Ramos (cell line): ENCODE measurements around the gene FAM98B.
"Not testable (repeated sequence)": the region's sequence is repeated elsewhere in the genome, so short reads cannot be mapped to it uniquely, and the experiment has no call there.

Experiments used
- in situ Hi-C: fragments of 300-500 bp; cut with MboI; formaldehyde crosslinking; loops from one replicate; pipeline ENCODE4 v1.14.3; 2022; ENCODE audit warnings: low sequenced_read_pairs; ENCODE audit not compliant: unreplicated experiment

The FAM98B gene

DNA sequence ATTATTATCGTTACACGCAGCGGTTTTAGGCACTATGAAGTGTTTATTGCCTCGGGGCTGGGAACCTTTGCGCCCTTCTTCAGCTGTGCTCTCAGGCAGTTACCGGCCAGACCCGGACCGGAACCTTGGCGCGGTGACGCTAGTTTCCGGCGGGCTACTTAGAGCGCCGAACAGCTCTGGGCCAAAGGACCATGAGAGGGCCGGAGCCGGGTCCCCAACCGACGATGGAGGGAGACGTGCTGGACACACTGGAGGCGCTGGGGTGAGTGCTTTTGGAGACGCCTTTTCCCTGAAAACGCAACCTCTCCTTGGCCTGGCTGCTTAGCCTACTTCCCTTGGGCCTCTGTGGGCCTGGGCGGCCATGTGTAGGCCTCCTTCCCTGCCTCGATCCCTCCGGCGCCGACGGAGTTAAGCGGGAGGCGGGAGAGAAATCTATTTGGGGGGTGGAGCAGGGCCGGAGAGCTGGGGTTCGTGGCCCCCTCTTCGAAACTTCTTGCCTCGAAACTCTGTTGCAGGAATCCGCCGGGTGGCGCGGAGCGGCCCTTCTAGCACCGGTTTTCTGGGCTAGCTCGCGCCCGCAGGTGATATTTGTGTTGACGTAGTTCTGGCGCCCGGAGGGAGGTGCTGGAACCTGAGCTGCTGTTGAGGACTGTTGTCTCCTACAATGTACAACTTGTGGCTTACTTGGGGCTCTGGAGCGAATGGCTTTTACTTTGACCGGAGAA, at the start of gene FAM98B:
FAM98B (plus strand) TSS at position 157 of the 725 bp plus-strand sequence; CDS start at position 192, 35 bp downstream.
- in situ Hi-C loops = no loop called here

DNA sequence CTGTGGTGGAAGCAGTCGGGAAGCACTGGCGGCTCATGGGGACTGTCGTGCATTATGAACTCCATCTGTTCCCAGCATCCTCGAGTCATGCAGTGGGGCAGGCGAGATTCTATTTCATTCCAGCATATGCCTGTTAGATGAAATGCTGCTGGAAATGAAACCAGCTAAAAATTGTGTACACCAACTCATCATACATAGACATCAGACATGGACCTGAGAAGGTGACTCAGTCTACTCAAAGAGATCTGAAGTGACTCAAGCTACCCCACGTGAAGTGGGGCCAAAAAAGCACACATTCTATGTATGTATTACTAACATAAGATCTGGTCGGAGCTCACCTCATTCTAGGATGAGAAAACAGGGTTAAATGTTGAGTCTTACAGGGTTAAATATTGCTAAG, 47.5 kb upstream of the FAM98B start:
- in situ Hi-C loops = no loop called here

DNA sequence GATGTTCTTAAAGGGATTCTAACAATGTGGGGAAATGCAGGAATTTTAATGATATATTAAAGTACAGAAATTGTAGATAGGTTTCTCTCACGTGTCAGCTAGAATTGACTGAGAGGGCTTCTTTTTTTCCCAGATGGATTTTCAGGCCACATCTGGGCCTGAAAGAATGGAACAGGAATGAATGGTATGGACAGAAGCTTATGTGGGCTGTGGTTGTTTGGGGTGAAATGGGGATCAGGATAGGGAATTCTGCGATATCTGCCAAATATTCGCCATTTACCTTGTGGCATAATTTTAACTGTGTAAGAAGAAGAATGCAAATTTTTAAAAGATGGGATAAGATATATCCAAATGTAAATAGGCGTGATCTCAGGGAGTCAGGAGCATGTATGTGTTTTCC, 45.4 kb upstream of the FAM98B start:
- in situ Hi-C loops = no loop called here

DNA sequence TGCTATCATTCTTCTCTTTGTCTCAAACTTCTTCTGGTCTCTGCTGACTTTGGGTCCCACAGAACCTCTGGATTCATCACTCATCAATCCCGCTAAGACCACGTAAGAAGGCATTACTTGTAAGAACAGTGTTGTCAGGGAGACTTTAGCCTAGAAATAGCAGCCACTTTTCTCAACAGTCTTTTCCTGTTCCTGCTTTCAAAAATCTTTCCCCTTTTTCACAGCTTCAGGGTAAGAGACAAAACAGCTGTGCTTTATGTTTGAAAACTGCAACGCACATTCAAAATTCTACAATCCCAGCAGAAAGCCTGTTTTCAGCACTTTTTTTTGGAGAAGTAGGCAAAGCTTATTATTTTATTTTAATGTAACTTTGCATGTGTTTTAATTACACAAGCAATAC, 42.0 kb upstream of the FAM98B start:
- in situ Hi-C loops = no loop called here

DNA sequence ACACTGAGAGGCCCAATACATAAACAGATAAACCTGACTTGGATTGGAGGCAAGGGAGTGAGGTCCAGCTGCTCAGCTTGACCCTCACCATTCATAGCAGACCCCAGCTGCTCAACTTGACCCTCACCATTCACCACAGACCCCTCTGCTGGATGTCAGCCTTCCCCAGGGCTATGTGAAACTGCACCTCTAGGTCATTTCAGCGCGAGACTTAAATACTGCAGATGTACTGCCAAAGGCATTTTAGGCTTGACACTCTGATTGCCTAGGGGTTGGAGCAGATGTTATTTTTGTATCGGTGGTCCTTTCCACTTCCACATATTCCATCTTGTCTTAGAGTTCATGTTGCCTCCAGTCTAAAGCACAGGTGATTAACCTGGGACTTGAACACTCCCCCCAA, 41.5 kb upstream of the FAM98B start:
- in situ Hi-C loops = no loop called here

DNA sequence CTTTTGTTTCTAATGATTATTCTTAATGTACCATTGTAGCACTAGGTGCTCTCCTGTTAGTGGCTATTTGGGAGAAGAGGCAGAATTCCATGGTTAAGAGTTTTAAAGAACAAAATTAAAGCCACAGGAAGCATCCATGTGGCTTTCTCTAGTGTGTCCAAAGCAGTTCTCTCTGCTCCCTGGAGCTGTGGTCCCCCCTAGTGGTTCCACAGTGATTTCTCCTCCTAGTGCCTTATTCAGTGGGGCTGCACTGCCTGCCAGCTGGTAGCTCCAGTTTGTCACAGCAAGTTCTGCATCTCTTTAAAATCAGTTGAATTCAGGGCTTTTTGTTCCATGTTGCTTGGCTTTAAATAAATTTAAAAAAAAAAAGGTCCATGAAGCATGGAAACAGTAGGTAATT, 39.6 kb upstream of the FAM98B start:
- in situ Hi-C loops = no loop called here

DNA sequence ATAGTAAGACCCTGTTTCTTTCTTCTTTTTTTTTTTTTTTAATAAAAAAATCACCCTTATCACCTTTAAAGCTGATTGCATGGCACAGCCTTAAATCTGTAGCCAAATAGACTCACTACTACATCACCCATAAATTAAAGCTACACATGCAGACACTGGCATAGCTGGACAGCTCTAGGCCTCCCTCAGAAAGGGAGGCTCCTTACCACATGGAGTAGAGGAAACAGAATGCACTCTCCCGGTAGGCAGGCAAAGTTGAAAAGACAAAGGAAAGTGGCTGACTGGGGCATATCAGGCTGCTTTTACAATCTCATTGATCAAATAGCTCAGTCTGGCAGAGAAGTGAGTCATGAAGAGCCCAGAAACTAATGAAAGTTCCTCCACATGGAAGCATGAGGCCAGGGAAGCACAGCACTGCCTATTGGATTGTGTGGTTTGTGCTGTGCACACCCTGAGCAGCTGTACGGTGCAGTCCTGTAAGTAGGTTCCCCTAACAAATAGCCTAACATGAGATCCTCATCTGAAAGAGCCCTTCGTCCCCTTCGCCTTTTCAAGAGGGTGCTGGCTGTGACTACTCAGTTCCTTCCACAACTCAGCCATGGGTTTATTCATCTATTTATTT, 32.7 kb upstream of the FAM98B start:
- in situ Hi-C loops = no loop called here

DNA sequence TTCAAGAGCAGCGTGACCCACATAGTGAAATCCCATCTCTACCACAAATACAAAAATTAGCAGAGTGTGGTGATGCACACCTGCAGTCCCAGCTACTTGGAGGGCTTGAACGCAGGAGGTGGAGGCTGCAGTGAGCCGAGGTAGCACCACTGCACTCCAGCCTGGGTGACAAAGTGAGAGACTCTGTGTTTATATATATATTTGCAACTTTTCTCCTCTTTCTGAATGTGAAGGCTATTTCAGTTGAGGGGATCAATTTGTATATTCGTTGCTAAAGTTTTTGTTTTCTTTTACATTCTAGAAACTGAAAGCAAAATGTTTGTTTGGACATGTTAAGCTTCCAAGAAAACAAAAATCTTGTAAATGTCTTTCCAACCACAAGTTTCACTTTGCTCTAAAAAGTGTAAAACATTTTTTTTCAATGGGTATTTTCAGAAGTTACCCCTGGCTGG, 29.8 kb upstream of the FAM98B start:
- in situ Hi-C loops = no loop called here

DNA sequence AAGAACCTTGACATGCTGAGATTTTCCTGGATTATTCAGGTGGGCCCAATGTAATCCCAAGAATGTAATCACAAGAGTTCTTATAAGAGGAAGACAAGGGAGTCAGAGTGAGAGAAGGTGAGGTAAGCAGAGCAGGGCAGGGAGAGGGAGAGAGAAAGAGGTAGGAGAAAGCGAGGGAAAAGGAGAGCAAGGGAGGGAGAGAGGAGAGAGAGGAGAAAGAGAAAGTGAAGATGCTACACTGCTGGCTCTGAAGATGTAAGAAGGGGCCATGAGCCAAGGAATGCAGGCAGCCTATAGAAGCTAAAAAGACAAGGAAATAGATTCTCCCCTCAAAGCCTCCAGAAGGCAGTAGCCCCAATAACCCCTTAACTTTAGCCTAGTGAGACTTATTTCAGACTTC, 28.7 kb upstream of the FAM98B start:
- in situ Hi-C loops = no loop called here

DNA sequence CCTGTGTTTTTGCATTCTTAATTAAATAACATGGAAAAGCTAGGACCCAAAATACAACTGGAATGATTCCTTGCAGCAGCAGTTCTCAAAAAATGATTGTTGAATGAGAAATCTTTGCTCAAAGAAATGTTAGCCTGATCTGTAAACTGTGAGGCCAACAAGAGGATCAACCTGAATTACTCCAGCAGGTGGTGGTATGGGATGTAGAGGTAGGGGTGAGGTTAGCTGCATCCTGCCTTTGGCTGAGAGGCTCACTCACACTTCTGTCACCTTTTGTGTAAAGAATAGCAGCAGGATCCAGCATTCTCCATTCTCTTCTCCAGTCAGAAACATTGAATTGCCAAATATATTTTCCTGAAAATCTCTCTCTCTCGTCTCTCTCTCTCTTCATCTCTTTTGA, 26.5 kb upstream of the FAM98B start:
- in situ Hi-C loops = no loop called here

DNA sequence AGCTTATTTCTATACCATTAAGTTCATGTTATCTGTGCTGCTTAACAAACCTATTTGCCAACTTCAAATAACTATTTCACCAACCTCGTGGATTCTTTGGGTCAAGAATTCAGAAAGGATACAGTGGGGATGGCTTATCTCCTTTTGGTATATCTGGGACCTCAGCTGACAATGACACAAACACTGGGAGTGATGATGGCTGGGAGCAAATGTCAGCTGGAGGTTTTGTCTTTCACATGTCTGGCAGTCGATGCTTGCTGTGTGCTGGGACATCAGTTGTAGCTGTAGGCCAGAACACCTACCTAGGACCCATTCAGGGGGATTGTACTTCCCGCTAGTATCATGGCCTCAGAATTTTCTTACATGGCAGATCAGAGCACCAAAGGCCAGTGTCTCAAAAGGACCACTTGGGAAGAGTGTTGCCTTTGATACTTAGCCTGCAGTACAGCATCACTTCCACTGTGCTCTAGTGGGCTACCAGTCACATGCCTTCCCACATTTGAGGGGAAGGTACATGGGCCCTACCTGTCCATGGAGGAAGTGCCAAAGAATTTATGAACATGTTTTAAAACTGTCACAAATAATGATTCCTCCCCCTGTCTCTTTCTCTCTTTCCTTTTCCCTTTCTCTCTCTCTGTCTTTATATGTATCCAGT, 23.7 kb upstream of the FAM98B start:
- in situ Hi-C loops = no loop called here

DNA sequence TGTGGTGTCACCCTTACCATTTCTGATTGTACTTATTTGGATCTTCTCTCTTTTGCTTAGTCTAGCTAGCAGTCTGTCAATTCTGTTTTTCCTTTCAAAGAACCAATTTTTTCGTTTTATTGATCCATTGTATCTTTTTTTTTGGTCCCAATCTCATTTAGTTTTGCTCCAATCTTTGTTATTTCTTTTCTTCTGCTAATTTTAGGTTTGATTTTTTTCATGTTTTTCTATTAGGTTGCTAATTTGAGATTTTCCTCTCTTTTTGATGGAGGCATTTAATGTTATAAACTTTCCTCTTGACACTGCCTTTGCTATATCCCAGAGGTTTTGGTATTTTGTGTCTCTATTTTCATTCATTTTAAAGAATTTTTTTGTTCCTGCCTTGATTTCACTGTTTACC, 16.9 kb upstream of the FAM98B start:
- in situ Hi-C loops = no loop called here

DNA sequence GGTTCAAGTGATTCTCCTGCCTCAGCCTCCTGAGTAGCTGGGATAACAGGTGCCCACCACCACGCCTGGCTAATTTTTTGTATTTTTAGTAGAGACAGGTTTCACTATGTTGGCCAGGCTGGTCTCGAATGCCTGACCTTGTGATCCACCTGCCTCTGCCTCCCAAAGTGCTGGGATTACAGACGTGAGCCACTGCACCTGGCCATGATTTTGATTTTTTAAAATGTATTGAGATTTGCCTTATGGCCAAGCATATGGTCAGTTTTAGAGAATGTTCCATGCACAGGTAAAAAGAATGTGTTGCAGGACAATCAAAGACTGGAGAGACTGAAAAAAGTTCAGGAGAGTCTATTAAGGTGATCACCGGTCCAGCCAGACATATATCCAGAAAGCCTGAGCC, 16.3 kb upstream of the FAM98B start:
- in situ Hi-C loops = not testable (repeated sequence)

DNA sequence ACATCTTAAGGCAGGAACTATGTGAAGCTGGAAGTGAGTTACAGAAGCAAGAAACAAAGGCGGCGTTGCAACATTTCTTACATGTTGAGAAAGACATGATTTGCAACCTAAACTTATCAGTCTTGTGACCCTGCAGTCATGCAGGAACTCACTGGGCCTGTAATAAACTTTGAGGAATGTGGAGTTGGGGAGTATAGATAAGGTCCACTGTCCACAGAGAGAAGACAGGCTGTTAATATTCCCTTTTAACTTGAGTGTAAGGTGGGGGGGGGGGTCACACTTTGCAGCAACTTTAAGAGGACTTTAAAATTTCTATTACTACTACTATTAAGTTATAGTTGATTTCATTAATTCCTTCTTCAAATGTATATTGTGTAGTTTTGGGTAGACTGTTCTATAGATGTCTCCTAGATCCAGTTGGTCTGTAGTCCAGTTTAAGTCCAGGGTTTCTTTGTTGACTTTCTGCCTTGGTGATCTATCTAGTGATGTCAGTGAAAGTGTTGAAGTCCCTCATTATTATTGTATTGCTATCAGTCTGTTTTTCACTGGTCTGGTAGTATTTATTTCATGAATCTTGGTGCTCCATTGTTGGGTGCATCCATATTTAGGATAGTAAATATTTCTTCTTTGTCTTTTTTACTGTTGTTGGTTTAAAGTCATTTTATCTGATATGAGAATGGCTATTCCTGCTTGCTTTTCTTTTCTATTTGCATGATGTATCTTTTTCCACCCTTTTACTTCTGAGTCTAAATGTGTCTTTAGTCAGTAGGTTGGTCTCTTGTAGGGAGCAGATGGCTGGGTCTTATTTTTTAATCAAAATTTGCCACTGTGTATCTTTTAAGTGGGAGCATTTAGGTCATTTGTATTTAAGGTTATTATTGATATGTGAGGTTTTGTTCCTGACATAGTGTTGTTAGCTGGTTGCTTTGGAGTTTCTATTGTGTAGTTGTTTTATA, 15.6 kb upstream of the FAM98B start:
- in situ Hi-C loops = no loop called here

DNA sequence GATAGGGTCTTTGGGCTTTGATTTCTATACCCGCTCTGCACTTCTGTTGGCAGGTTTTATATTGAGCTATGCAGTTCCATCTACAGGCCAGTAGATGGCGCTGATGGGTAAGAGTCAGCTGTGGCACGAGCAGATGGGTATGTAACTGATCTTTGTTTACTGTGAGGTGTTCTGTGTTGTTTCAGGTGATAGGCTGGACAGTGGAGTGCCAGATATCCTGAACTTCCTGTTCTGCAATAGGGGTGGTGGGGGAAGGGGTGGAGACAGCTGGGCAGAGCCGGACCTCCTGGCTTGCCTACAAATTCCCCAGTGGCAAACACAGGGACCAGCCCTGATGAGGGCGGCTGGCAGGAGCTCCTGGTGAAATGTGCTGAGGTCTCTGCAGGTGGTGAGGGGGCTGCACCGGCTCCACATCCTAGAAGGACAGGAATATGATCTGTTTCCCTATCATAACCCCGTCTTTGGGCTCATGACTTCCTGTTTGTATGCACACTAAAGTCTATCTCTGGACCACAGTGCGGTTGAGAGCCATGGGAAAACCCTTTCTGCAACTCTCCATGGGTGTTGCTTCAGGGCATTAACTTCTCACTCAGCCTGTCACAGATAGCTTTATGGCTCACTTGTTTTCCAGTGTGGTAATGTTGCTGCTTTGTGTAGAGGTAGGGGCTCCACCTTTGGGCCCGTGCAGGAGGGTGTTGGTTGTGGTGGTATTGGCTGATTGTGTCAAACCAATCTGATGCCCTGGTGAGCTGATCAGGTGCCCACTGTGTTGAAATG, 13.4 kb upstream of the FAM98B start:
- in situ Hi-C loops = loop anchor here (5.0 kb wide), 1 partner anchor 247 kb away; no protein-coding TSS in a partner anchor

DNA sequence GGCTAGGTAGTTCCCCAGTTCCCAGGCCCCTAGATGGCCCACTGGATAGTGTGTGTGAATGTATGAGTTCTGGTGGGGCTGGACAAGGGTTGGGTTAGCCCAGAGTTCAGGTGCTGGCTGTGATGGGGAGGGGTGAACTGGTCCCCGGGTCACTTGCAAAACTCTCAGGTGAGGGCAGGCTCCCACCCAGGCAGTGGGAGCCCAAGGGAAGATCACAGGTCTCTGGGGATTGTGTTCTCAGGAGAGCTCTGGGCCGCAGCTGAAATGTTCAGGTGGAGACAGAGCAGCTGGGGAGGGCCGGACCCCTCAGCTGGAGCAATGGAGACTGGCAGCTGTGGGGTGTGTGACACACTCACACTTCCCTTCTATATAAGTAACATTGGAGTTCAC, 12.8 kb upstream of the FAM98B start:
- in situ Hi-C loops = loop anchor here (5.0 kb wide), 1 partner anchor 246 kb away; no protein-coding TSS in a partner anchor

DNA sequence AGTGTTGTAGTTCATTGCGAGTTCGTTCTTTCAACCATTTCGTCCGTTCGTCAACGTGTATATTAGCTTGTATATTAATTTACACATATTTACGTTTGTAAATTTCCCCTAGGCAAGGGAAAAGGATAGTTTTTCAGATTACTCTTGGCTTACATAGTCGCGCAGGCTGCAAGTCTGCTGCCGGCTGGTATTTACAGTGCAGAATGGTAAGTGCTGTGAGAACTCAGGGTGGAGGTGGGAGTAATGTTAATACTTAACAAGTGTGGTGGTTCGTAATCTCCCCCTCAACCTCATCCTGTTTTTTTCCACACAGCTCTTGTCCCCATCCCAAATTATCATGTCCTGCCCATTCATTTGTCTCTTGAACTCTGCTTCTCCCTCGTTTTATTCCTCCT, 766 bp downstream of the FAM98B start:
- in situ Hi-C loops = no loop called here

DNA sequence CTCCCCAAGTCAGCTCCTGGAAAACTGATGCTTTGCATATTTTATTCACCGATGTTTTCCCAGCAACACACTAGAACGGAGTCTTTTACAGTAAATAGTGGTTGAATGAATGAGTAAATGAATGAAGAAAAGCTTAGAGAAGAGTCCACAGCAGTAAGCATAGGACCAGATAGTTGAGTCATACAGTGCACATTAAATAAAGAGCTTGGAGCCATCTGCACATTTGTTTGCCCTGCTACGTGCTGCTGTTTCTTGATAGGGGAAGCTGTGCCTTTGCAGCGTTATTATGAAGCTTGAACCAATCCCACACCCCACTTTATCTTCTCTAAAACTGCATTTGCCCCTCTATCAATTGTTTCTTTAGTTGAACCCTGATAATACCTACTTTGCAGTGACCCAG, 1.2 kb downstream of the FAM98B start:
- in situ Hi-C loops = no loop called here

DNA sequence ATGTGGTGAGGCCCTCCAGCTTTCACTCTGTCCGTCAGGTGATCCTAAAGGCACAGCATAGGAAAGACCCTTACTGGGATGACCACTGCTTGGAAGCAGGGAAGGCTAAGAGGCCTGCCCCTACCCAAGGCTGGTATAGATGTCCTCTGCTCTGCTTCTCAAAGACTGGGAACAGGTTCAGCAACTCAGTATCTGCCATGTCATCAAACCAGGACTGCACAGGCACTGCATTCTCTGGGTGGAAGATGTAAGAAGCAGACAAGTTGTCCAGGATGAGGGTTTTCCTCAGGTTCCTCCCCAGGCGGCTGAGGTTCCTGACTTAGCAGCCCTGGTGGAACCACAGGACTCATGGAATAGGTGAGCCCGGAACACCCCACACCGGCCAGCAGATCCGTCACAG, 4.7 kb downstream of the FAM98B start:
- in situ Hi-C loops = no loop called here

DNA sequence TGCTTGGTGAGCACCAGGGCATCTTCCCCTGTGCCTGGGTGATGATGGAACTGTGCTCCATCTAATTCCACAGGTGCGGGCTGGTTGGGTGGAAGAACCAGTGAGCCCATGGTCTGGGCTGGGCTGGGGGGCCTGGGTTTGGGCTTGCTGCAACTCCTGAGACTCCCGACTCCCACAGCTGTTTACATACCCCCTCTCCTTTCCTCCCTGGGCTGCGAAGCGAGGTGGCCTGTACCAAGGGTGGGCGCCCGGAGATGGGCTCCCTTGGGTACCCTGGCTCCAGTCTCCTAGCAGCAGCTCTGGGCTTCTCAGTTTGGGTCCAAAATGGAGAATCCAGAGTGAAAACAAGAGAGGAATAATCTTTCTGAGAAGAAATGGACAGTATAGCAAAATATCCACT, 5.6 kb downstream of the FAM98B start:
- in situ Hi-C loops = no loop called here
